CD4-positive, alpha-beta T cell (primary cell): ENCODE data around the gene THSD7A. TPM values are rescaled to one million over a fixed set of nuclear protein-coding genes. Genes with fewer than 3 reads are reported as not detected.

Source experiments
- ATAC-seq: fragments of 200-7000 bp; cut with Tn5 transposase; one replicate; pipeline ENCODE4 v1.10.0; 2022; ENCODE audit warnings: mild to moderate bottlenecking; ENCODE audit not compliant: poor library complexity
- CTCF ChIA-PET: fragments of 350-600 bp; sonication (Branson Sonifier 250); formaldehyde crosslinking; loops from one replicate; lab custom pipeline; 2021; ENCODE audit warnings: antibody characterized with exemption, inconsistent platforms; lab: Charles Lee
- POLR2A ChIA-PET: fragments of 350-600 bp; sonication (Branson Sonifier 250); formaldehyde crosslinking; loops from one replicate; lab custom pipeline; 2021; ENCODE audit warnings: antibody characterized with exemption, inconsistent platforms; lab: Charles Lee
- DNase-seq, 14 experiments: peaks; one replicate each; pipeline ENCODE4 v3.0.0-alpha.2; 2013 to 2020; ENCODE audit warnings: mixed read lengths in 2 of 14
- H3K27ac ChIP-seq, 2 donors: one replicate each; pipeline versions ENCODE4 v1.5.1 to v1.7.0; 2013; ENCODE audit warnings: low read length in 2 of 2, low read depth in 1 of 2, mild to moderate bottlenecking in 1 of 2
- H3K27me3 ChIP-seq, 2 experiments: 1 replicate in 1 of 2; 2 replicates in 1 of 2; pipeline versions ENCODE4 v1.6.1 to v1.7.0; 2013; ENCODE audit warnings: low read length in 2 of 2, control low read depth in 1 of 2, mild to moderate bottlenecking in 1 of 2, moderate library complexity in 1 of 2; ENCODE audit not compliant: insufficient read depth in 2 of 2, control insufficient read depth in 1 of 2
- H3K36me3 ChIP-seq: one replicate; pipeline ENCODE4 v1.6.1; 2013; ENCODE audit warnings: low read length, control low read depth; ENCODE audit not compliant: insufficient read depth
- H3K4me1 ChIP-seq: one replicate; pipeline ENCODE4 v1.6.1; 2013; ENCODE audit warnings: low read length, control low read depth; ENCODE audit not compliant: insufficient read depth
- H3K4me3 ChIP-seq: one replicate; pipeline ENCODE4 v1.5.1; 2013; ENCODE audit warnings: mild to moderate bottlenecking, low read length, moderate library complexity
- H3K9me3 ChIP-seq, 2 experiments: 1 replicate in 1 of 2; 2 replicates in 1 of 2; pipeline versions ENCODE4 v1.6.1 to v1.7.0; 2013; ENCODE audit warnings: low read length in 2 of 2, mild to moderate bottlenecking in 2 of 2, control low read depth in 1 of 2, moderate library complexity in 1 of 2; ENCODE audit not compliant: control insufficient read depth in 1 of 2, insufficient read depth in 1 of 2
- H3K27ac Mint-ChIP-seq: one replicate; pipeline ENCODE4 v1.8.0; 2020; ENCODE audit warnings: mixed read lengths
- H3K27me3 Mint-ChIP-seq: one replicate; pipeline ENCODE4 v1.8.0; 2021; ENCODE audit warnings: mixed read lengths
- H3K36me3 Mint-ChIP-seq: one replicate; pipeline ENCODE4 v1.8.0; 2021; ENCODE audit warnings: low read depth, mixed read lengths
- H3K4me1 Mint-ChIP-seq: one replicate; pipeline ENCODE4 v1.8.0; 2021; ENCODE audit warnings: low read depth, mixed read lengths
- H3K4me3 Mint-ChIP-seq: one replicate; pipeline ENCODE4 v1.8.0; 2020; ENCODE audit warnings: mild to moderate bottlenecking, mixed read lengths
- H3K9me3 Mint-ChIP-seq: one replicate; pipeline ENCODE4 v1.8.0; 2020; ENCODE audit warnings: mixed read lengths
- CTCF ChIP-seq: fragments of 200-600 bp; IDR thresholded peaks from one replicate; pipeline ENCODE4 v1.8.0; 2022; ENCODE audit warnings: antibody characterized with exemption, mild to moderate bottlenecking
- intact Hi-C, 2 experiments: fragments of 100-400 bp; cut with DNase I in 1 of 2; cut with micrococcal nuclease in 1 of 2; formaldehyde crosslinking; loops; one replicate each; pipeline versions ENCODE4 v1.15.1 to v1.9.0; 2023 to 2025; cut with DNase I, micrococcal nuclease
- total RNA-seq, 174 experiments: library from RNA in 2 of 174; stranded (reverse) in 2 of 174; gene quantifications; one replicate each; pipeline ENCODE4 v1.2.3 and lab custom pipeline; 2021 to 2026

The THSD7A gene
- total RNA-seq, 2 experiments from 2014 or later: not detected

GRCh38 chr7:11846361-11846955 lies 14.5 kb upstream of the THSD7A start:
- Mint-ChIP-seq H3K9me3 (no peaks in the 10 kb centered on the region), H3K36me3 (no peaks in the 10 kb centered on the region), H3K27ac (no peak overlapping the region), H3K4me1 (no peaks in the 10 kb centered on the region), H3K27me3 (no peaks in the 10 kb centered on the region), H3K4me3 (no peak overlapping the region)
- DNase-seq (no peak), ATAC-seq (no peak)
- CTCF ChIA-PET: no interaction called here
- no peak overlapping the region for H3K4me3 ChIP-seq
- H3K36me3 ChIP-seq: no peaks in the 10 kb centered on the region
- POLR2A ChIA-PET: no interaction called here
- no peak for TF ChIP-seq CTCF
- H3K4me1 ChIP-seq: no peaks in the 10 kb centered on the region
- peaks cover 0 to 3% of the 10 kb centered on the region in 2 experiments for H3K9me3 ChIP-seq
- H3K27ac ChIP-seq: no peak overlapping the region
- no peaks in the 10 kb centered on the region for H3K27me3 ChIP-seq
- intact Hi-C loops: no loop called here

- Mint-ChIP-seq H3K27ac (no peak overlapping the region), H3K4me1 (no peaks in the 10 kb centered on the region), H3K4me3 (no peak overlapping the region), H3K27me3 (no peaks in the 10 kb centered on the region), H3K9me3 (no peaks in the 10 kb centered on the region), H3K36me3 (no peaks in the 10 kb centered on the region)
- ATAC-seq: no peak
- Histone ChIP-seq H3K27ac (no peak overlapping the region), H3K27me3 (no peaks in the 10 kb centered on the region), H3K4me1 (no peaks in the 10 kb centered on the region), H3K4me3 (no peak overlapping the region), H3K36me3 (no peaks in the 10 kb centered on the region), H3K9me3 (peaks cover 0 to 4% of the 10 kb centered on the region in 2 experiments)
- ChIA-PET CTCF (no interaction called here), POLR2A (no interaction called here)
- intact Hi-C loops: no loop called here
- no peak for DNase-seq
- TF ChIP-seq CTCF: no peak
These were observed 11.2 kb upstream of the THSD7A start for GRCh38 chr7:11843113-11843765.

- TF ChIP-seq CTCF: no peak
- H3K27me3 ChIP-seq: no peaks in the 10 kb centered on the region
- ATAC-seq (no peak), DNase-seq (no peak)
- Mint-ChIP-seq H3K4me3 (no peak overlapping the region), H3K9me3 (no peaks in the 10 kb centered on the region), H3K27ac (no peak overlapping the region), H3K36me3 (no peaks in the 10 kb centered on the region), H3K4me1 (no peaks in the 10 kb centered on the region), H3K27me3 (no peaks in the 10 kb centered on the region)
- no peaks in the 10 kb centered on the region for H3K36me3 ChIP-seq
- H3K4me1 ChIP-seq: no peaks in the 10 kb centered on the region
- peaks cover 0 to 4% of the 10 kb centered on the region in 2 experiments for H3K9me3 ChIP-seq
- H3K27ac ChIP-seq: no peak overlapping the region
- ChIA-PET POLR2A (no interaction called here), CTCF (no interaction called here)
- intact Hi-C loops: no loop called here
- H3K4me3 ChIP-seq: no peak overlapping the region
These were observed 9.7 kb upstream of the THSD7A start for GRCh38 chr7:11841657-11842056.
